ENCODE measurements around the gene WNT6. TPM values are rescaled to one million over a fixed set of nuclear protein-coding genes. Genes with fewer than 3 reads are reported as not detected.

WNT6 gene
- total and polyA plus RNA-seq, 2 of the 8 experiments (the other 6 are each of a cell fraction or from before 2014, with no cell fraction given): not detected

GRCh38 chr2:218882866-218883366 is 23.3 kb downstream of the WNT6 start:
- Histone ChIP-seq H3K23me2 (ENCODE audit: low read depth, low read length) (no peaks in the 10 kb centered on the region; the same call in 1 of the 2 replicates), H3K18ac (ENCODE audit: extremely low read depth, low read length) (no peak overlapping the region), H4K8ac (ENCODE audit: extremely low read depth, insufficient read depth, low read length) (no peak overlapping the region), H3K4me3 (ENCODE audit: extremely low read depth in 1 of 4, insufficient read depth in 2 of 4, low read depth in 3 of 4, low read length in 4 of 4) (no peak overlapping the region), H3K27me3 (replicated peaks in 1 of 4; ENCODE audit: control insufficient read depth in 3 of 4, extremely low read depth in 1 of 4, insufficient read depth in 3 of 4, low read length in 3 of 4) (peaks cover 93 to 100% (median 97%) of the 10 kb centered on the region in 4 experiments), H2AK5ac (ENCODE audit: low read depth, low read length) (no peak overlapping the region), H3K56ac (replicated peaks; ENCODE audit: insufficient read length, low read depth, low read length) (no peak overlapping the region), H3K23ac (ENCODE audit: insufficient read length) (no peak overlapping the region), H4K5ac (ENCODE audit: insufficient read length, low read depth, low read length) (no peak overlapping the region), H3K9ac (replicated peaks in 1 of 4; ENCODE audit: extremely low read depth in 1 of 4, low read depth in 3 of 4, low read length in 3 of 4) (no peak overlapping the region), H3K4me1 (replicated peaks in 1 of 4; ENCODE audit: control insufficient read depth in 3 of 4, insufficient read depth in 4 of 4, low read length in 3 of 4) (peaks cover 0 to 24% (median 15%) of the 10 kb centered on the region in 4 experiments; a peak in 6 of 7 replicates), H2BK120ac (replicated peaks; ENCODE audit: low read depth, low read length) (no peak overlapping the region), H3K36me3 (ENCODE audit: control insufficient read depth in 2 of 4, insufficient read depth in 4 of 4, low read length in 3 of 4) (peaks cover 0 to 4% (median 0%) of the 10 kb centered on the region in 4 experiments; a peak in 1 of 8 replicates), H3K4ac (replicated peaks; ENCODE audit: insufficient read length, low read depth, low read length) (no peak overlapping the region), H2AFZ (ENCODE audit: low read length) (no peak overlapping the region), H3K79me1 (ENCODE audit: low read depth, low read length) (no peaks in the 10 kb centered on the region; the same call in 1 of the 2 replicates), H3K14ac (ENCODE audit: insufficient read length) (no peak overlapping the region), H2BK5ac (ENCODE audit: low read depth, low read length) (no peak overlapping the region), H3K9me3 (ENCODE audit: insufficient read depth in 2 of 2, low read depth in 1 of 2, low read length in 1 of 2) (no peaks in the 10 kb centered on the region), H2BK15ac (ENCODE audit: low read length) (peak overlapping the region; percentile 72; the same call in 1 of the 2 replicates), H3K79me2 (ENCODE audit: control insufficient read depth in 1 of 2, insufficient read depth in 2 of 2, low read length in 2 of 2) (no peaks in the 10 kb centered on the region), H3K4me2 (ENCODE audit: insufficient read depth in 1 of 2, low read depth in 2 of 2, low read length in 2 of 2) (peak overlapping the region in 1 of 2 experiments; percentile 9; a peak in 1 of 4 replicates), H2BK12ac (ENCODE audit: low read depth, low read length) (peak overlapping the region; percentile 84; the same call in 1 of the 2 replicates), H4K20me1 (replicated peaks in 1 of 2; ENCODE audit: control insufficient read depth in 1 of 2, insufficient read depth in 2 of 2, low read length in 2 of 2) (peaks cover under 1 to 29% of the 10 kb centered on the region in 2 experiments), H3K27ac (ENCODE audit: low read depth, low read length) (no peak overlapping the region), H4K91ac (replicated peaks; ENCODE audit: insufficient read length, low read length) (no peak overlapping the region), H2BK20ac (ENCODE audit: low read length) (peak overlapping the region; percentile 48; the same call in 1 of the 2 replicates)
- DNase-seq (ENCODE audit: low read depth in 1 of 2, low spot score in 2 of 2): no peak
- FAIRE-seq: no peak
- ChIA-PET CTCF (ENCODE audit: partially characterized antibody) (interaction anchor here (0.7 to 21.8 kb wide), 9 partner anchors 5 to 120 kb away, joined by 3 to 783 read pairs (median 6); partner anchors contain the start of gene WNT10A), POLR2A (ENCODE audit: partially characterized antibody) (interaction anchor here (1.2 to 3.2 kb wide), 2 partner anchors 13 to 15 kb away, joined by 3 to 8 read pairs; no protein-coding TSS in a partner anchor)
- WGBS, 2 experiments (ENCODE audit: extremely low coverage in 1 of 2, insufficient coverage in 1 of 2, insufficient read length in 1 of 2, insufficient replicate concordance in 2 of 2, low coverage in 1 of 2, low lambda C conversion rate in 2 of 2, missing lambda C conversion rate in 1 of 2): 40% methylated on average over 4 of the region's 4 CpGs; no CpG with 5 or more reads in 1 of the 2 experiments
- TF ChIP-seq RXRA (IDR thresholded peaks at IDR 0.05; ENCODE audit: insufficient read depth, low read depth, low read length): no peak
- no peak for TF ChIP-seq CEBPB (IDR thresholded peaks at IDR 0.05; ENCODE audit: low read depth, low read length)
- no peak for TF ChIP-seq CBX5 (IDR thresholded peaks at IDR 0.05; ENCODE audit: low read depth, low read length)
- no peak for TF ChIP-seq BRCA1 (IDR thresholded peaks at IDR 0.05; ENCODE audit: low read depth, low read length)
- peak; percentile 79 for TF ChIP-seq SUZ12 (IDR thresholded peaks at IDR 0.05; ENCODE audit: low read length)
- TF ChIP-seq HDAC6 (IDR thresholded peaks at IDR 0.05; ENCODE audit: low read depth, low read length): no peak
- peak; percentile 78 for TF ChIP-seq RNF2 (IDR thresholded peaks at IDR 0.05; ENCODE audit: borderline replicate concordance, low read depth, low read length, missing control alignments, poor library complexity, severe bottlenecking)
- no peak for TF ChIP-seq TEAD4 (IDR thresholded peaks at IDR 0.05; ENCODE audit: low read depth, low read length)
- no peak for TF ChIP-seq SP2 (IDR thresholded peaks at IDR 0.05; ENCODE audit: low read length)
- TF ChIP-seq EZH2 (IDR thresholded peaks at IDR 0.05; ENCODE audit: low read depth, low read length, severe bottlenecking): peak; percentile 80
- no peak for TF ChIP-seq GABPA (IDR thresholded peaks at IDR 0.05; ENCODE audit: borderline replicate concordance, insufficient read depth, low read length)
- TF ChIP-seq KDM5A (IDR thresholded peaks at IDR 0.05; ENCODE audit: low read length): no peak
